B cell (primary cell): Measurements from ENCODE around the gene PKMYT1. TPM values are rescaled to one million over a fixed set of nuclear protein-coding genes. Genes with fewer than 3 reads are reported as not detected.

Source experiments
- ATAC-seq: fragments of 200-7000 bp; cut with Tn5 transposase; one replicate; pipeline ENCODE4 v1.10.0; 2021; ENCODE audit warnings: low read depth, mild to moderate bottlenecking, moderate number of reproducible peaks, moderate library complexity
- CTCF ChIA-PET: fragments of 350-600 bp; sonication (Branson Sonifier 250); formaldehyde crosslinking; loops from one replicate; lab custom pipeline; 2021; ENCODE audit warnings: antibody characterized with exemption, inconsistent platforms; lab: Charles Lee
- POLR2A ChIA-PET: fragments of 350-600 bp; sonication (Branson Sonifier 250); formaldehyde crosslinking; loops from one replicate; lab custom pipeline; 2021; ENCODE audit warnings: antibody characterized with exemption; lab: Charles Lee
- DNase-seq: peaks from one replicate; pipeline ENCODE4 v3.0.0; 2013
- H2AFZ ChIP-seq: 2 replicates; pipeline ENCODE4 v1.6.1; 2012; ENCODE audit warnings: mild to moderate bottlenecking, low read depth, low read length; ENCODE audit not compliant: insufficient read depth, poor library complexity, severe bottlenecking
- H3K27ac ChIP-seq, 2 donors: 1 replicate in 1 of 2; 2 replicates in 1 of 2; pipeline ENCODE4 v1.5.1; 2012 to 2013; ENCODE audit warnings: low read length in 2 of 2, mild to moderate bottlenecking in 2 of 2, moderate library complexity in 1 of 2
- H3K27me3 ChIP-seq, 4 experiments: fragments of 200-600 bp in 1 of 4; sonication (generic) in 1 of 4; replicated peaks in 1 of 4; 1 replicate in 2 of 4; 2 replicates in 2 of 4; pipeline versions ENCODE4 v1.6.1 to v1.7.0; 2013 to 2016; ENCODE audit warnings: low read length in 3 of 4, mild to moderate bottlenecking in 2 of 4, mixed read lengths in 1 of 4, moderate library complexity in 1 of 4; ENCODE audit not compliant: insufficient read depth in 4 of 4, control insufficient read depth in 3 of 4; ENCODE audit errors: control extremely low read depth in 1 of 4
- H3K36me3 ChIP-seq, 2 experiments: replicated peaks in 1 of 2; 1 replicate in 1 of 2; 2 replicates in 1 of 2; pipeline versions ENCODE4 v1.6.1 to v1.7.1; 2013; ENCODE audit warnings: low read length in 1 of 2; ENCODE audit not compliant: insufficient read depth in 2 of 2, control insufficient read depth in 1 of 2; ENCODE audit errors: control extremely low read depth in 1 of 2, extremely low read depth in 1 of 2
- H3K4me1 ChIP-seq, 2 donors: fragments of 200-600 bp in 1 of 2; sonication (generic) in 1 of 2; 1 replicate in 1 of 2; 2 replicates in 1 of 2; pipeline versions ENCODE4 v1.5.1 to v1.6.1; 2013 to 2017; ENCODE audit warnings: low read length in 2 of 2; ENCODE audit not compliant: control insufficient read depth in 2 of 2, insufficient read depth in 2 of 2
- H3K4me2 ChIP-seq: replicated peaks from 2 replicates; pipeline ENCODE3; 2012; ENCODE audit warnings: mild to moderate bottlenecking, low read depth, low read length; ENCODE audit not compliant: poor library complexity, severe bottlenecking
- H3K4me3 ChIP-seq, 5 experiments: fragments of 200-600 bp in 1 of 5; sonication (generic) in 1 of 5; 1 replicate in 3 of 5; 2 replicates in 2 of 5; pipeline versions ENCODE4 v1.5.1 to v1.7.0; 2011 to 2016; ENCODE audit warnings: low read length in 4 of 5, mild to moderate bottlenecking in 4 of 5, low read depth in 2 of 5, control low read depth in 1 of 5, moderate library complexity in 1 of 5; ENCODE audit not compliant: insufficient read depth in 1 of 5; ENCODE audit errors: control extremely low read depth in 1 of 5, extremely low read depth in 1 of 5
- H3K79me2 ChIP-seq: fragments of 200-600 bp; sonication (generic); one replicate; pipeline ENCODE4 v1.6.0; 2016; ENCODE audit warnings: low read length; ENCODE audit not compliant: control insufficient read depth, insufficient read depth
- H3K9ac ChIP-seq: fragments of 200-600 bp; sonication (generic); 2 replicates; pipeline ENCODE4 v1.6.1; 2017; ENCODE audit warnings: mild to moderate bottlenecking, low read length, moderate library complexity
- H3K9me3 ChIP-seq, 3 donors: one replicate each; pipeline versions ENCODE4 v1.6.1 to v1.7.1; 2013; ENCODE audit warnings: low read length in 2 of 3; ENCODE audit not compliant: control insufficient read depth in 2 of 3, insufficient read depth in 1 of 3; ENCODE audit errors: control extremely low read depth in 1 of 3
- H4K20me1 ChIP-seq: 2 replicates; pipeline ENCODE4 v1.6.0; 2012; ENCODE audit warnings: mild to moderate bottlenecking, low read length; ENCODE audit not compliant: insufficient read depth, control insufficient read depth, poor library complexity, severe bottlenecking
- H3K27ac Mint-ChIP-seq: one replicate; pipeline ENCODE4 v1.8.0; 2021; ENCODE audit warnings: mixed read lengths
- H3K27me3 Mint-ChIP-seq: one replicate; pipeline ENCODE4 v1.8.0; 2021; ENCODE audit warnings: mixed read lengths
- H3K4me1 Mint-ChIP-seq: one replicate; pipeline ENCODE4 v1.8.0; 2021; ENCODE audit warnings: mixed read lengths
- H3K4me3 Mint-ChIP-seq: one replicate; pipeline ENCODE4 v1.8.0; 2021; ENCODE audit warnings: mixed read lengths
- H3K9me3 Mint-ChIP-seq: one replicate; pipeline ENCODE4 v1.8.0; 2022; ENCODE audit warnings: mixed read lengths; ENCODE audit not compliant: insufficient read depth
- CTCF ChIP-seq: fragments of 200-600 bp; IDR thresholded peaks from one replicate; pipeline ENCODE4 v1.8.0; 2022; ENCODE audit warnings: antibody characterized with exemption, mild to moderate bottlenecking
- EZH2 ChIP-seq: IDR thresholded peaks from 2 replicates; pipeline ENCODE4 v1.6.1; 2012; ENCODE audit warnings: borderline replicate concordance, low read depth, mild to moderate bottlenecking, moderate library complexity, low read length; ENCODE audit not compliant: insufficient read depth, poor library complexity, severe bottlenecking
- WGBS: methylation state at CpG from one replicate; pipeline ENCODE4 v1.1.5; 2013; ENCODE audit warnings: missing lambda C conversion rate; ENCODE audit not compliant: insufficient coverage; 5-methylcytosine and 5-hydroxymethylcytosine counted together
- intact Hi-C: fragments of 100-400 bp; cut with micrococcal nuclease; formaldehyde crosslinking; loops from one replicate; pipeline ENCODE4 v1.10.0; 2022
- polyA plus RNA-seq: library from polyadenylated mRNA; depleted of rRNA; stranded (reverse); fragments of >200 nt; gene quantifications from 2 replicates; pipeline ENCODE4 v1.2.3, GENCODE V29; 2012
- total RNA-seq, 2 donors: library from RNA; stranded (reverse); fragments of 120-200 nt in 1 of 2; gene quantifications; 1 replicate in 1 of 2; 2 replicates in 1 of 2; pipeline versions ENCODE4 v1.2.3 to v1.2.4, GENCODE V29; 2013 to 2022

The PKMYT1 gene
- total and polyA plus RNA-seq, 2 donors (not counting 1 experiment from before 2014, with no cell fraction given): 0.67 to 2.6 TPM

DNA sequence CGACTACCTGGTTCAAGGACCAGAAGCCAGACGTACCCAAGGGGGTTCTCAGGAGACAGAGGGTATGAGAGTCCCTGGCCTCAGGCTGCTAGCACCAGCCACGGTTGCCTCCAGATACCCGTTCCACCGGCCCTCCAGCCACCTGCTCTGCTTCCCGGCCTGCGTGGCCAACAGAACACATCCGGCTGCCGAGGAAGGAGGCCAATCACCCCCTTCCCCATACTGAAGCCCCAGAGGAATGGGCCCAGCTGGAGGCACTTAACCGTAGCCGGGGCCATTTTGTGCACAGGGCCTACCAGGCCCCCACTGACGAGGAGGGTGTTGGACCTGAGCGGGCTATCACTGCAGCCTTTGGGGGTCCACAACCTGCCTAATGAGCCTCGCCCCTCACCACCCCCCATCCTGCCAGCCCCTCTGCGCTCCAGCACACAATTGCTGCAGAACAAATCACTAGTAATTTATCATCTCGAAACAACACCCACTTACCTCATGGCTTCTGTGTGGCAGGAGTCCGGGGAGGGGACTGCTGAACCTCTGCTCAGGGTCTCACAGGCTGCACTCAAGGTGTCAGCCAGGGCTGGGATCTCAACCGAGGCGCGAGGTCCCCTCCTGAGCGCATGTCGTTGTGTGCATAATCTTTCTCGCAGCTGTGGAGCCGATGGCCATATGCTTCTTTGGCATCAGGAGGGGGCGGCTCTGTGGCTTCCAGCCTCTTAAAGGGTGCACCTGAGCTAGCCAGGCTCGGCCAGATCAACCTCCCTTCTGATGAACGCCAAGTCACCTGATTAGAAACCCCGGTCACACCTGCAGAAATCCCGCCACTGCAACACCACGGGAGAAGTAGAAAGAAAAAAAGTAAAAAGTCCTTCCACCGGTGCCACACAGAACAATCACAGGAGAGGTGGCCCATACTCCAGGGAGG is 26.3 kb downstream of the PKMYT1 start:
- Histone ChIP-seq H3K4me2 (peak overlapping the region; percentile 43), H2AFZ (no peak overlapping the region), H3K27me3 (peaks cover 0 to 28% (median 5%) of the 10 kb centered on the region in 4 experiments), H3K79me2 (no peaks in the 10 kb centered on the region), H3K9me3 (peaks cover 0 to 3% (median 0%) of the 10 kb centered on the region in 3 donors), H3K4me3 (no peak overlapping the region), H3K27ac (no peak overlapping the region), H3K4me1 (peaks cover 13 to 26% of the 10 kb centered on the region in 2 donors), H4K20me1 (no peaks in the 10 kb centered on the region), H3K9ac (no peak overlapping the region), H3K36me3 (peaks cover 0 to 3% of the 10 kb centered on the region in 2 experiments)
- POLR2A ChIA-PET: interaction anchor here (0.7 kb wide), 1 partner anchor 805 kb away, joined by 5 read pairs; no protein-coding TSS in a partner anchor
- H3K27ac Mint-ChIP-seq: no peak overlapping the region
- H3K27me3 Mint-ChIP-seq: peaks cover 15% of the 10 kb centered on the region
- DNase-seq: peak; percentile 49
- H3K4me1 Mint-ChIP-seq: no peaks in the 10 kb centered on the region
- no peaks in the 10 kb centered on the region for H3K9me3 Mint-ChIP-seq
- intact Hi-C loops: no loop called here
- ATAC-seq: no peak
- TF ChIP-seq EZH2 (no peak), CTCF (no peak)
- no peak overlapping the region for H3K4me3 Mint-ChIP-seq
- WGBS: 43% methylated on average over 22 of the region's 31 CpGs
- CTCF ChIA-PET: interaction anchor here (3.2 kb wide), 1 partner anchor 8 kb away, joined by 9 read pairs; no protein-coding TSS in a partner anchor

- no peak for ATAC-seq
- TF ChIP-seq CTCF (no peak), EZH2 (no peak)
- peaks cover 0 to 3% (median 0%) of the 10 kb centered on the region in 3 donors for H3K9me3 ChIP-seq
- H4K20me1 ChIP-seq: no peaks in the 10 kb centered on the region
- H3K27ac Mint-ChIP-seq: no peak overlapping the region
- no peak overlapping the region for H3K4me3 Mint-ChIP-seq
- H3K36me3 ChIP-seq: peaks cover 0 to 3% of the 10 kb centered on the region in 2 experiments
- CTCF ChIA-PET: interaction anchor here (0.9 to 3.2 kb wide), 2 partner anchors 9 to 26 kb away, joined by 4 to 9 read pairs; no protein-coding TSS in a partner anchor
- peaks cover 14% of the 10 kb centered on the region for H3K27me3 Mint-ChIP-seq
- no peak overlapping the region for H2AFZ ChIP-seq
- 63% methylated on average over 11 of the region's 11 CpGs for WGBS
- H3K4me1 Mint-ChIP-seq: no peaks in the 10 kb centered on the region
- no peak overlapping the region for H3K4me2 ChIP-seq
- no peak overlapping the region for H3K4me3 ChIP-seq
- POLR2A ChIA-PET: interaction anchor here (0.6 to 0.7 kb wide), 3 partner anchors 623 to 1474 kb away, joined by 3 to 5 read pairs (median 4); partner anchors contain the start of gene HAGH
- DNase-seq: no peak
- H3K4me1 ChIP-seq: peaks cover 13 to 26% of the 10 kb centered on the region in 2 donors
- H3K9ac ChIP-seq: no peak overlapping the region
- no peaks in the 10 kb centered on the region for H3K79me2 ChIP-seq
- no peak overlapping the region for H3K27ac ChIP-seq
- peaks cover 0 to 28% (median 5%) of the 10 kb centered on the region in 4 experiments for H3K27me3 ChIP-seq
- no peaks in the 10 kb centered on the region for H3K9me3 Mint-ChIP-seq
- intact Hi-C loops: no loop called here
These were observed 27.6 kb downstream of the PKMYT1 start for GRCh38 chr16:2952679-2953078.
